ENCODE results near the gene ABCC11.

ABCC11 gene

GRCh38 chr16:48137822-48138221, 109.5 kb downstream of the ABCC11 start:
- DNase-seq (ENCODE audit: extremely low spot score): no peak
- ChIA-PET CTCF (no interaction called here), POLR2A (no interaction called here)
- TF ChIP-seq NFRKB (IDR thresholded peaks at IDR 0.05) (no peak), SUZ12 (IDR thresholded peaks at IDR 0.05) (no peak), SP1 (IDR thresholded peaks at IDR 0.05) (no peak), PKNOX1 (IDR thresholded peaks at IDR 0.05) (no peak), LEF1 (IDR thresholded peaks at IDR 0.05; ENCODE audit: borderline replicate concordance) (no peak)

- TF ChIP-seq ZNF384 (IDR thresholded peaks at IDR 0.05): no peak
- TF ChIP-seq ELF4 (IDR thresholded peaks at IDR 0.05): no peak
- ChIA-PET POLR2A (no interaction called here), CTCF (interaction anchor here (0.7 kb wide), 1 partner anchor 28 kb away, joined by 3 read pairs; no protein-coding TSS in a partner anchor)
- DNase-seq (ENCODE audit: extremely low spot score): no peak
Observed at GRCh38 chr16:48136547-48137360, 110.6 kb downstream of the ABCC11 start.

- DNase-seq (ENCODE audit: extremely low spot score): no peak
- CTCF ChIA-PET: no interaction called here
- no peak for TF ChIP-seq ARNT (IDR thresholded peaks at IDR 0.05)
- TF ChIP-seq FOXA1 (IDR thresholded peaks at IDR 0.05): no peak
- no peak for TF ChIP-seq ZNF384 (IDR thresholded peaks at IDR 0.05)
- no peak for TF ChIP-seq SP1 (IDR thresholded peaks at IDR 0.05)
- TF ChIP-seq FOXK2 (IDR thresholded peaks at IDR 0.05): no peak
- TF ChIP-seq SUZ12 (IDR thresholded peaks at IDR 0.05): no peak
- TF ChIP-seq NFRKB (IDR thresholded peaks at IDR 0.05): no peak
- TF ChIP-seq TARDBP (IDR thresholded peaks at IDR 0.05): no peak
- no peak for TF ChIP-seq FOXM1 (IDR thresholded peaks at IDR 0.05; ENCODE audit: borderline replicate concordance)
- TF ChIP-seq CTBP1 (IDR thresholded peaks at IDR 0.05; ENCODE audit: borderline replicate concordance): no peak
- TF ChIP-seq BHLHE40 (IDR thresholded peaks at IDR 0.05; ENCODE audit: borderline replicate concordance): no peak
- no peak for TF ChIP-seq L3MBTL2 (conservative IDR thresholded peaks at IDR 0.05)
- no peak for TF ChIP-seq ELF4 (IDR thresholded peaks at IDR 0.05)
- no peak for TF ChIP-seq HDGF (IDR thresholded peaks at IDR 0.05; ENCODE audit: borderline replicate concordance)
- TF ChIP-seq PKNOX1 (IDR thresholded peaks at IDR 0.05): no peak
- no peak for TF ChIP-seq LEF1 (IDR thresholded peaks at IDR 0.05; ENCODE audit: borderline replicate concordance)
- POLR2A ChIA-PET: no interaction called here
Observed at GRCh38 chr16:48133455-48134211, 113.7 kb downstream of the ABCC11 start.

GRCh38 chr16:48132696-48133095, 114.6 kb downstream of the ABCC11 start:
- CTCF ChIA-PET: no interaction called here
- no peak for DNase-seq (ENCODE audit: extremely low spot score)
- POLR2A ChIA-PET: no interaction called here
- TF ChIP-seq CTBP1 (IDR thresholded peaks at IDR 0.05; ENCODE audit: borderline replicate concordance): no peak
- TF ChIP-seq SP1 (IDR thresholded peaks at IDR 0.05): no peak
- no peak for TF ChIP-seq FOXK2 (IDR thresholded peaks at IDR 0.05)
- no peak for TF ChIP-seq FOXM1 (IDR thresholded peaks at IDR 0.05; ENCODE audit: borderline replicate concordance)
- TF ChIP-seq SUZ12 (IDR thresholded peaks at IDR 0.05): no peak
- TF ChIP-seq LEF1 (IDR thresholded peaks at IDR 0.05; ENCODE audit: borderline replicate concordance): no peak
- no peak for TF ChIP-seq NFRKB (IDR thresholded peaks at IDR 0.05)
- no peak for TF ChIP-seq L3MBTL2 (conservative IDR thresholded peaks at IDR 0.05)
- no peak for TF ChIP-seq PKNOX1 (IDR thresholded peaks at IDR 0.05)
- no peak for TF ChIP-seq ZNF384 (IDR thresholded peaks at IDR 0.05)
- TF ChIP-seq ELF4 (IDR thresholded peaks at IDR 0.05): no peak
- TF ChIP-seq BHLHE40 (IDR thresholded peaks at IDR 0.05; ENCODE audit: borderline replicate concordance): no peak
- no peak for TF ChIP-seq ARNT (IDR thresholded peaks at IDR 0.05)
- no peak for TF ChIP-seq FOXA1 (IDR thresholded peaks at IDR 0.05)
- no peak for TF ChIP-seq HDGF (IDR thresholded peaks at IDR 0.05; ENCODE audit: borderline replicate concordance)
- no peak for TF ChIP-seq TARDBP (IDR thresholded peaks at IDR 0.05)

- CTCF ChIA-PET: no interaction called here
- TF ChIP-seq HDGF (IDR thresholded peaks at IDR 0.05; ENCODE audit: borderline replicate concordance) (no peak), ZNF384 (IDR thresholded peaks at IDR 0.05) (no peak), ARNT (IDR thresholded peaks at IDR 0.05) (no peak), SP1 (IDR thresholded peaks at IDR 0.05) (no peak), FOXA1 (IDR thresholded peaks at IDR 0.05) (no peak), ELF4 (IDR thresholded peaks at IDR 0.05) (no peak), NFRKB (IDR thresholded peaks at IDR 0.05) (no peak), SUZ12 (IDR thresholded peaks at IDR 0.05) (no peak), BHLHE40 (IDR thresholded peaks at IDR 0.05; ENCODE audit: borderline replicate concordance) (no peak), PKNOX1 (IDR thresholded peaks at IDR 0.05) (no peak), TARDBP (IDR thresholded peaks at IDR 0.05) (no peak), L3MBTL2 (conservative IDR thresholded peaks at IDR 0.05) (no peak), LEF1 (IDR thresholded peaks at IDR 0.05; ENCODE audit: borderline replicate concordance) (no peak), FOXM1 (IDR thresholded peaks at IDR 0.05; ENCODE audit: borderline replicate concordance) (no peak), FOXK2 (IDR thresholded peaks at IDR 0.05) (no peak), CTBP1 (IDR thresholded peaks at IDR 0.05; ENCODE audit: borderline replicate concordance) (no peak)
Observed at GRCh38 chr16:48131201-48131935, 116.0 kb downstream of the ABCC11 start.

More at GRCh38 chr16:48131201-48131935, 116.0 kb downstream of the ABCC11 start:
- DNase-seq (ENCODE audit: extremely low spot score): no peak
- POLR2A ChIA-PET: no interaction called here
